Activated CD4-positive, alpha-beta T cell treated with anti-CD3 and anti-CD28 coated beads, Interleukin-2, amount 10 ng/mL, durations not matched to agents 24 days and 14 days (primary cell): ENCODE data around the gene EHBP1. TPM values are rescaled to one million over a fixed set of nuclear protein-coding genes. Genes with fewer than 3 reads are reported as not detected.
"Not testable (repeated sequence)": the region's sequence is repeated elsewhere in the genome, so short reads cannot be mapped to it uniquely, and the experiment has no call there.

ENCODE experiments used
- DNase-seq: peaks from one replicate; pipeline ENCODE4 v3.0.0; 2022
- H3K27ac Mint-ChIP-seq: one replicate; pipeline ENCODE4 v1.8.0; 2022; ENCODE audit warnings: mild to moderate bottlenecking, mixed read lengths
- H3K27me3 Mint-ChIP-seq: one replicate; pipeline ENCODE4 v1.8.0; 2022; ENCODE audit warnings: mixed read lengths
- H3K36me3 Mint-ChIP-seq: one replicate; pipeline ENCODE4 v1.8.0; 2022; ENCODE audit warnings: low read depth, mild to moderate bottlenecking, mixed read lengths
- H3K4me1 Mint-ChIP-seq: one replicate; pipeline ENCODE4 v1.8.0; 2021; ENCODE audit warnings: mixed read lengths
- H3K4me3 Mint-ChIP-seq: one replicate; pipeline ENCODE4 v1.8.0; 2022; ENCODE audit warnings: mild to moderate bottlenecking, moderate library complexity, mixed read lengths
- H3K9me3 Mint-ChIP-seq: one replicate; pipeline ENCODE4 v1.8.0; 2021; ENCODE audit warnings: mixed read lengths
- intact Hi-C: fragments of 100-400 bp; cut with micrococcal nuclease; formaldehyde crosslinking; loops from one replicate; pipeline ENCODE4 v1.15.1; 2023
- total RNA-seq: library from RNA; stranded (reverse); gene quantifications from 2 replicates; pipeline ENCODE4 v1.2.3, GENCODE V29; 2022

Gene EHBP1
- total RNA-seq, 1 donor from 2014 or later: 27.4 TPM

DNA sequence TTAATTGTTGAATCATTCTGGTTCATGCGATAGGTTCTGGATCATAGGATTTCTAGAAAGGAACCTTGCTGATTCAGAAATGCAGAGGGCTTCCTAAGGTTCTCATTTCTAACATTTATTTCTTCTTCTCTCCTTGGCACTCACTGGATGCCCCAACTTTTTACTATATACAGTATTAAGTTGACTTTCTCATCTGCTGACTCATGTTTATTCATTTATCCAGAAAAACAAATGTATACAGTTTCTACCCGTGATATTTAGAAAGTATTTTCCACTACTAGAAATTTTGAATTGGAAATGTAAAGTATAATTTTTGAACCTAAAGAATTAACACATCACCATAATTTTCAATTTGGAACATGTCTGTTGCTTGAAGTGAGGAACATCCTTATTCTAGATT, 312.9 kb downstream of the EHBP1 start:
- H3K4me1 Mint-ChIP-seq: no peaks in the 10 kb centered on the region
- no peaks in the 10 kb centered on the region for H3K36me3 Mint-ChIP-seq
- DNase-seq: no peak
- intact Hi-C loops: no loop called here
- H3K9me3 Mint-ChIP-seq: no peaks in the 10 kb centered on the region
- no peak overlapping the region for H3K27ac Mint-ChIP-seq
- H3K27me3 Mint-ChIP-seq: no peaks in the 10 kb centered on the region
- H3K4me3 Mint-ChIP-seq: no peak overlapping the region

DNA sequence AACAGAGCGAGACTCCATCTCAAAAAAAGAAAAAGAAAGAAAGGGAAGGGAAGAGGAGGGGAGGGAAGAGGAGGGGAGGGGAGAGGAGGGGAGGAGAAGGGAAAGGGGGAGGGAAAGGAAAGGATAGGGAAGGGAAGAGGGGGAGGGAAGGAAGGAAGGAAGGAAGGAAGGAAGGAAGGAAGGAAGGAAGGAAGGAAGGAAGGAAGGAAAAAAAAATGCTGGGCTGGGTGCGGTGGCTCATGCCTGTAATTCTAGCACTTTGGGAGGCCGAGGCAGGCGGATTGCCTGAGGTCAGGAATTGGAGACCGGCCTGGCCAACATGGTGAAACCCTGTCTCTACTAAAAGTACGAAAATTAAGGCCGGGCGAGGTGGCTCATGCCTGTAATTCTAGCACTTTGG, 314.2 kb downstream of the EHBP1 start:
- H3K9me3 Mint-ChIP-seq, intact Hi-C loops, H3K4me3 Mint-ChIP-seq, H3K36me3 Mint-ChIP-seq, H3K27me3 Mint-ChIP-seq, H3K4me1 Mint-ChIP-seq, H3K27ac Mint-ChIP-seq, DNase-seq: not testable (repeated sequence)

- Mint-ChIP-seq H3K27me3 (no peaks in the 10 kb centered on the region), H3K9me3 (no peaks in the 10 kb centered on the region), H3K36me3 (no peaks in the 10 kb centered on the region), H3K4me3 (no peak overlapping the region), H3K4me1 (no peaks in the 10 kb centered on the region), H3K27ac (no peak overlapping the region)
- intact Hi-C loops: no loop called here
- DNase-seq: no peak
These were observed 317.9 kb downstream of the EHBP1 start for GRCh38 chr2:63023444-63023843.

DNA sequence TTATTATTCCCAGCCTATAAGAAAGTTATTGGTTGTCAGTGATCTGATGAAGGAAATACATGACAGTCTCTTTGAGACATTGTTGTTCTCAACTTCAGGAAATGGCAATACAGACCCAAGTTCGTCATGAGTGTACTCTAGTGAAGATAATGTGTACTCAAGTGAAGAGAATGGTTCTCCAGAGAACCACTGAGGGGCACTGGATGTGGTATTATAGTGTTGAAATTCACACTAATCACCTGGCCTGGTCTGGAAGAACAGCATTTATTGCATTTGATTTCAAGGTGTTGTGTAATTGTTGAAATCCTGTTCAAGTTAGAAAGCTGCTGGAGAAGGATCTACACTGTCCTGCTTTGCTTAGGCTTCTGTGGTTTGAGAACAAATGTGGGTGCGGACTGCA, 321.7 kb downstream of the EHBP1 start:
- H3K36me3 Mint-ChIP-seq: no peaks in the 10 kb centered on the region
- no peaks in the 10 kb centered on the region for H3K9me3 Mint-ChIP-seq
- no peaks in the 10 kb centered on the region for H3K4me1 Mint-ChIP-seq
- DNase-seq: no peak
- H3K27ac Mint-ChIP-seq: no peak overlapping the region
- intact Hi-C loops: no loop called here
- H3K4me3 Mint-ChIP-seq: no peak overlapping the region
- no peaks in the 10 kb centered on the region for H3K27me3 Mint-ChIP-seq

DNA sequence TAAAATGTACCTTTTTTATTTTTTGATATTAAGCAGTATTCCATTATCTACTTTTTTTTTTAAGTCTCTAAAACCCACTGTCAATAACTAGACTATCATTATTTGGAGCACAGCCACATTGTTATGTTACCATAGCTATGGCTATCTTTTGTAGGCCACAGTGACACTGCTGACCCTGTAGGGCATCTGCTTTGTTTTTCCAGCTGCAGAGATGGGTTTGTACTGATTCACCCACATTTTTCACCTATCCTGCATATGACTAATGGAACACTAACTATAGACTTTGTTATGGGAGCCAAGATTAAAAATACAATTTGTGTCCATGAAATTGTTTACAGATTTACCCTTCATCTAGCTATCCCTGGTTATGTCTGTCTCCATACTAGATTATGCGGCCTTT, 323.5 kb downstream of the EHBP1 start:
- H3K27ac Mint-ChIP-seq: no peak overlapping the region
- DNase-seq: no peak
- intact Hi-C loops: no loop called here
- no peaks in the 10 kb centered on the region for H3K36me3 Mint-ChIP-seq
- H3K9me3 Mint-ChIP-seq: no peaks in the 10 kb centered on the region
- no peaks in the 10 kb centered on the region for H3K4me1 Mint-ChIP-seq
- H3K27me3 Mint-ChIP-seq: no peaks in the 10 kb centered on the region
- H3K4me3 Mint-ChIP-seq: no peak overlapping the region

DNA sequence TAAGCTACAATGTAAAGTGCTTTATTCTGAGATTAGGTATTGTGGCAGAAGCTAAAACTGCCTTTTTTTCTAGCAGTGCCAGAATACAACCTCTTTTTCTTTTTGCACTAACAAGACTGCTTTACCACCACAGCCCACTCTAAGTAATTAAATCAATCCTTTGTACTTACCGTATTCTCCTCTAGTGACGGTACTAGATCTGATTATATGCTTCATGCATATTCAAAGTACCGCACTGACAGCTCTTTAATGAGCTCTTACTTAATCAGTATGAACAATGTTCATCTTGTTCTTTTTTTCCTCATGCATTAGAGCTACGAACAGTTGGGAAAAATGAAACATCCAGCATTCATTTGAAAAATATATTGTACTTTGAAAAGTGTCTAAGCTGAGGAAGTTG, 329.0 kb downstream of the EHBP1 start:
- Mint-ChIP-seq H3K4me1 (no peaks in the 10 kb centered on the region), H3K27ac (no peak overlapping the region), H3K4me3 (no peak overlapping the region), H3K27me3 (no peaks in the 10 kb centered on the region), H3K36me3 (no peaks in the 10 kb centered on the region), H3K9me3 (no peaks in the 10 kb centered on the region)
- no peak for DNase-seq
- intact Hi-C loops: no loop called here

- Mint-ChIP-seq H3K4me3 (no peak overlapping the region), H3K9me3 (no peaks in the 10 kb centered on the region), H3K27ac (no peak overlapping the region), H3K36me3 (no peaks in the 10 kb centered on the region), H3K4me1 (no peaks in the 10 kb centered on the region), H3K27me3 (no peaks in the 10 kb centered on the region)
- intact Hi-C loops: no loop called here
- DNase-seq: no peak
These were observed 329.7 kb downstream of the EHBP1 start for GRCh38 chr2:63035169-63035568.

- DNase-seq: no peak
- intact Hi-C loops: no loop called here
- H3K27me3 Mint-ChIP-seq: no peaks in the 10 kb centered on the region
- H3K27ac Mint-ChIP-seq: no peak overlapping the region
- H3K4me3 Mint-ChIP-seq: no peak overlapping the region
- H3K36me3 Mint-ChIP-seq: no peaks in the 10 kb centered on the region
- no peaks in the 10 kb centered on the region for H3K9me3 Mint-ChIP-seq
- H3K4me1 Mint-ChIP-seq: no peaks in the 10 kb centered on the region
These were observed 330.1 kb downstream of the EHBP1 start for GRCh38 chr2:63035660-63036059.

DNA sequence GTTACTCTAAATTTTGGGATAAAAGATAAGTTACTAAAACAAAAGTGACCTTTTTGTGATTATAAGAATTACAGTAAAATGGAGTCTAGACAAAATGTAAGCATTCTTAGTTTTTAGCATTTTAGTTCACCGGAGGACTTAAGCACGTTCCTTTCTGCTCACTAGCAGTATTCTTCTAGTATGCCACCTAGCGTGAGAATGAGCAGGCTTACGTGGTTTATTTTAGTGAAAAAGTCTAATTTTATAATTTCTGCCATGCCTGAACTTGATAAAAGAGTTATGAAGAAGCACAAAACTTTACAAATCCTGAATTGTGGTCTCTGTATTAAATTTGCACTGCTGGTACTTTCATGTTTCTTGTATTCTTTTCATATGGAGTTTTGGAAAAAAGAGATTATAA, 332.5 kb downstream of the EHBP1 start:
- no peak for DNase-seq
- intact Hi-C loops: no loop called here
- Mint-ChIP-seq H3K4me3 (no peak overlapping the region), H3K27ac (no peak overlapping the region), H3K4me1 (no peaks in the 10 kb centered on the region), H3K9me3 (no peaks in the 10 kb centered on the region), H3K27me3 (no peaks in the 10 kb centered on the region), H3K36me3 (no peaks in the 10 kb centered on the region)

DNA sequence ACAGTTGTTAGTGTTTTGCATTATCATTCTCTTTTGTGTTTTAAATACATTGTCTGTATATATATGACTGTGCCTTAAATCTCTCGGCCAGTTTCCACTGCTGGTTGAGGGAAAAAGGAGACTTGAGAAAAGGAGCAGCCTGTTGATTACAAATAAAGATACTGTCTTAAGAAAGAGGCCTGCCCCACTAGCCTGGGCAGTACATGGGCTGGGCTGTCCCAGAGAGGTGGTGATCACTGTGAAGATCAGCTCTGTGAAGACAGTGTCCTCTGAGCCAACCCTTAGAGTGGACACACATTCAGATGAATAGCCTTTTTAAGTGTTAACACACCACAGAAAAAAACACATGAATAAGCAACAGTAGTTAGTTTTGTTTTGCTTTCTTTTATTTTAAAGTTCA, 335.1 kb downstream of the EHBP1 start:
- Mint-ChIP-seq H3K4me3 (no peak overlapping the region), H3K4me1 (no peaks in the 10 kb centered on the region), H3K9me3 (no peaks in the 10 kb centered on the region), H3K27me3 (peaks cover 13% of the 10 kb centered on the region), H3K36me3 (no peaks in the 10 kb centered on the region), H3K27ac (no peak overlapping the region)
- no peak for DNase-seq
- intact Hi-C loops: no loop called here

DNA sequence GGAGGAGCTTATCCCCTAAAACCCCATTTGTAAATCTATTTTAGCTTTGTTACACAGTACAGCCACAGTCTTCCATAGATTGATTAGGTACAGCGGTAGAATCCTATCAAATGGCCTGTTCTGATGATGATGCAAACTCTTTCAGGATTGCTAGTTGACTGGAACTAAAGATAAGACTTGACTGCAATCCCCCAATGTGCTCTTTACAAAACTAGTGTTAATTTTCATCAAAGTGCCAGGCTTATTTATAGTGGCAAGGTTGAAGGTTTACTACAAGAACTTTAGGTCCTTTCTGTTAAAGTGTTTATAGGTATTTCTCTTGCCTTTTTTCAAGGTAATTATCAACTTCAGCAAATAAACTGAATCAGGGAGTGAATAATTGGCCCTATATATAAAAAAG, 336.1 kb downstream of the EHBP1 start:
- no peaks in the 10 kb centered on the region for H3K36me3 Mint-ChIP-seq
- peaks cover 22% of the 10 kb centered on the region for H3K27me3 Mint-ChIP-seq
- no peaks in the 10 kb centered on the region for H3K4me1 Mint-ChIP-seq
- H3K9me3 Mint-ChIP-seq: no peaks in the 10 kb centered on the region
- no peak overlapping the region for H3K4me3 Mint-ChIP-seq
- intact Hi-C loops: no loop called here
- H3K27ac Mint-ChIP-seq: no peak overlapping the region
- DNase-seq: no peak

DNA sequence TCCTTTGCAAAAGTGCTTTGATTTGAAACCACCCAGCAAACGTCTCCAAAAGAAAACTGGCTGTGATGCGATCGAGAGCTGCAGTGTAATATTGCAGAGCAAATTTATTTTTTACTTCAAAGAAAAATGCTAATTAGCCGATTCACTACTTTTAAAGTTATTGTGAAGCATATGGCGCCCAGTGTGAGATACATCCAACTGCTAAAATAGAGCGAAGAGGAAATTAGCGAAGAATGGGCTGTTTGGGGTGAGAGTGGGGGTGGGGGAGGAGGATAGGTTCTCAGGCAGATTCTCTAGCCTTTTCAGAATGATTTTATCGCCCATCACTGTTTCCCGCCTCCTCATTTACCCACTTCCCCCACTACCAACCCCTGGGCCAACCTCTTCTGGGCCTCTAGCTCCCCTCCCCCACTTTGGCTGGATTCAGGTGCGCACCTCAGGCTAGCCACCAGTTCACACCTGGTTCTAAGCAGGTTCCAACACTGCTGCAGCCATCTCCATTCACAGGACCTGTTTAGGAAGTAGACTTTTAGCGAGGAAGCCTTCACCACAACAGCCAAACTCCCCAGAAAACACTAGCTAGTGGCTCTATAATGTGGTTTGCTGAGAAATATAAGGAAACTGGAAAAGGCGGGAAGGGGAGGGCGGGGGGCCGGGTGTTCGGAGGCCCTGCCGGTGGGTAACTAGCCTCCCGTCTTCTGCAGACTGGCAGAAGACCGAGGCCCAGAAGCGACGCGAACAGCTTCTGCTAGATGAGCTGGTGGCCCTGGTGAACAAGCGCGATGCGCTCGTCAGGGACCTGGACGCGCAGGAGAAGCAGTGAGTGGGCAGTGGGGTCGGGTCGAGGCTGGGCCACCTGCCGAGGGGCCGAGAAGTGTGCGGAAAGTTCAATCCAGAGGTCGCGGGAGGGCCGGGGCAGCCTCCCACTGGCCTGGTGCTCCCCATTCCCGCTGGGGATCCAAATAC, 339.1 kb downstream of the EHBP1 start:
- Mint-ChIP-seq H3K27ac (no peak overlapping the region), H3K36me3 (peaks cover 2% of the 10 kb centered on the region), H3K27me3 (peaks cover 50% of the 10 kb centered on the region), H3K4me1 (peaks cover 12% of the 10 kb centered on the region), H3K4me3 (no peak overlapping the region), H3K9me3 (no peaks in the 10 kb centered on the region)
- intact Hi-C loops: loop anchor here (5.0 kb wide), 1 partner anchor 257 kb away; no protein-coding TSS in a partner anchor
- DNase-seq: no peak

- no peak for DNase-seq
- Mint-ChIP-seq H3K4me3 (no peak overlapping the region), H3K27me3 (peaks cover 62% of the 10 kb centered on the region), H3K36me3 (peaks cover 2% of the 10 kb centered on the region), H3K27ac (no peak overlapping the region), H3K4me1 (peaks cover 19% of the 10 kb centered on the region), H3K9me3 (no peaks in the 10 kb centered on the region)
- intact Hi-C loops: loop anchor here (5.0 kb wide), 1 partner anchor 259 kb away; no protein-coding TSS in a partner anchor
These were observed 341.0 kb downstream of the EHBP1 start for GRCh38 chr2:63046552-63046951.

- DNase-seq: no peak
- Mint-ChIP-seq H3K4me3 (no peak overlapping the region), H3K9me3 (no peaks in the 10 kb centered on the region), H3K27me3 (peaks cover 64% of the 10 kb centered on the region), H3K4me1 (peaks cover 19% of the 10 kb centered on the region), H3K27ac (no peak overlapping the region), H3K36me3 (peaks cover 2% of the 10 kb centered on the region)
- intact Hi-C loops: loop anchor here (5.0 kb wide), 1 partner anchor 260 kb away; no protein-coding TSS in a partner anchor
These were observed 341.4 kb downstream of the EHBP1 start for GRCh38 chr2:63046961-63047320.
